T-helper 2 cell (primary cell): ENCODE results near the gene CXCL14.

Source experiments
- DNase-seq, 5 experiments: peaks; one replicate each; pipeline versions ENCODE4 v3.0.0 to v3.0.0-alpha.2; 2012 to 2022

The CXCL14 gene

GRCh38 chr5:135596157-135596763, 17.5 kb upstream of the CXCL14 start:
- no peak for DNase-seq

DNA sequence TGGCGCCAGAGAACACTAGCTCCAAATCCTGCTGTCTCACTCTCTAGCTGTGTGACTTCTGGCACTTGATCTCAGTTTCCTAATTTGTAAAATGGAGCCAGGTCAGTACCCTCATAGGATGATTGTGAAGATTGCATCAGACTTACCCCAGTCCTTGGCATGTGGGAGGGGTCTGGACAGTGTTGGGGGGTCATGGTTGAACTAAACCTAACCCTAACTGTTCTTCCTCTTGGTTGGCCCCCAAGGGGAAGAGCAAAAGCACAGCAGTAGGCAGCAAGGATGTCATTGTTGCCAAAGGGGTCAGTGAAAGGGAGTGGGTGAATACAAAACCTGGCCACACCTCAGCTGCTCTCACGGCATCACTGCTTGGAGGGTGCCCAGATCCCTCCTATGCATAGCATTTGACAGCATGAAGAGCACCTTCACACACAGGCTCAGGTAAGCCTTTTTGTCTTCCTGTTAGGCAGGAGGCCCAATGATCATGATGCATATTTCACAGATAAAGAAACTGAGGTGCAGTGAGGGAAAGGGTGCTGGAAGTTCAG, 15.7 kb upstream of the CXCL14 start:
- DNase-seq = no peak

DNA sequence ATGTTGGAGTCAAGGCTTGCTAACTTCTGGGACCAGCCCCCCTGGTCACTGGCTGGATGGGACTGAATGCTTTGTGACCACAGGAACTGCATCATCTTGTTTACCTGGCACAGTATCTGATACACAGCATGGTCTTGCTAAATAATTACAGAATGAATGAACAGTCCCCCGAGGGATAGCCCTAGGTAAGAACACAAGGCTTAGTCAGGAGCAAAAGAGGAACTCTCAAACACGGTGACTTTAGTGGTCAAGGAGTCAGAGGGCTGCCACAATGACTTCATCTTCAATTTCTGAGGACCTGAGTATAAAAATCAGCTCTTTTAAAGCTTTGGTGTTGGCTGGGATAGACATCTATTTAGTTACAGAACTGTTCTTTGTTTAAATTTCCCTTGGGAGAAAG, 15.1 kb upstream of the CXCL14 start:
- no peak for DNase-seq

DNA sequence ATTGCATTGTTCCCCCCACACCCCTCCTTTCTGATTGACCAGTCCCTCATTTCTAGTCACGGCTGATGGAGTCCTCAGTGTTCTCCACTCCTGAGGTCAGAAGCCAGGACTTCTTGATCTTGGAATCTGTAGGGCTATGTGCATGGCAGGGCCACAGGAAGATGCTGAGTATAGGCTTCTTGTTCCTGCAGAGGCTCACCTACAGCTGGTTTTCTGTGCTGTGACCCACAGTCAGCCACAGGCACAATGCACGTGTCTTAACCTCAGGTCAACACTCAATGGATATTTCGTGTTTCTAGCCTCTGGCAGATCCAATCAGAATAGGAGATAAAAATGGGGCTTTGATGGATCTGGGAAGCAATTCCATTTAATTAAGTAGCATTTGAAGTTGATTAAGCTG, 14.3 kb upstream of the CXCL14 start:
- no peak for DNase-seq

- no peak for DNase-seq
These were observed 13.7 kb upstream of the CXCL14 start for GRCh38 chr5:135592312-135593045.

- DNase-seq = no peak
These were observed 12.5 kb upstream of the CXCL14 start for GRCh38 chr5:135591277-135591676.

DNA sequence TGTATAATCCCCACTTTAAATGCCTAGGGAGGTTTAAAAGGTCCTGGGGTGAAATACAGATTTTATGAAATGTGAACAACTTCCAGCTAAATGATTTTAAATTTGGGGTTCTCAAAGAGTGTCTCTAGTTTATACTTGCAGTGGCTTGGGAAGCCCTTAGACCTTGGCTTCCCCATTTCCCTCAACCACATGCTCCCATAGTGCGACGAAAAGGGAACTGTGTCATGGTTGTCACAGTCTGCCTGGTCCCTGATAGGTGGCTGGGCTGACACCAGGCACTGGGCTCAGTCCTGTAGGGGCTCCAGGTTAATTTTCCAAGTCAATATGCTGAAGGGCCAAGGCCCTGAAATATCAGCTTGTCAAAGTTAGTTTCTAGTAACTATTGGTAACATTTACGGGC, 10.4 kb upstream of the CXCL14 start:
- no peak for DNase-seq

- no peak for DNase-seq
These were observed 9.2 kb upstream of the CXCL14 start for GRCh38 chr5:135587721-135588663.

DNA sequence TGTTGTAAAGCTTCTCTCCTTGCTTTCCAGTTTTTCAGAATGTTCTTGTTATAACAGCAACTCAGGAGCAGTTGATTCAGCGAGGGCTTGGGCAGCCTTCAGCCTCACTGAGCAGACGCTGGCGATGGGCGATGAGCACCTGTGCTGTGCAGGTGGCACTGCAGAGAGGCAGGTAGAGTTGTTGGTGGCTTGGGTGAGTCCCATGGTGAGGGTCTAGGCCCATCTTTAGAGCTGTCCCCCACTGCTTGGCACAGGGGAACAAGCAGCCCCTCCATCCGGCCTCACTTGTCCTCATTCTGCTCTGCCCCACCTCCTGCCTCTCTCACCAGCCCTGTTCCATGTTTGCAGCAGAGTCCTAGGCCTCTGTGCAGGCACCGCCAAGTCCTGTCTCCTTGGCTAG, 6.1 kb upstream of the CXCL14 start:
- no peak for DNase-seq

- no peak for DNase-seq
These were observed 5.5 kb upstream of the CXCL14 start for GRCh38 chr5:135584276-135584675.

DNA sequence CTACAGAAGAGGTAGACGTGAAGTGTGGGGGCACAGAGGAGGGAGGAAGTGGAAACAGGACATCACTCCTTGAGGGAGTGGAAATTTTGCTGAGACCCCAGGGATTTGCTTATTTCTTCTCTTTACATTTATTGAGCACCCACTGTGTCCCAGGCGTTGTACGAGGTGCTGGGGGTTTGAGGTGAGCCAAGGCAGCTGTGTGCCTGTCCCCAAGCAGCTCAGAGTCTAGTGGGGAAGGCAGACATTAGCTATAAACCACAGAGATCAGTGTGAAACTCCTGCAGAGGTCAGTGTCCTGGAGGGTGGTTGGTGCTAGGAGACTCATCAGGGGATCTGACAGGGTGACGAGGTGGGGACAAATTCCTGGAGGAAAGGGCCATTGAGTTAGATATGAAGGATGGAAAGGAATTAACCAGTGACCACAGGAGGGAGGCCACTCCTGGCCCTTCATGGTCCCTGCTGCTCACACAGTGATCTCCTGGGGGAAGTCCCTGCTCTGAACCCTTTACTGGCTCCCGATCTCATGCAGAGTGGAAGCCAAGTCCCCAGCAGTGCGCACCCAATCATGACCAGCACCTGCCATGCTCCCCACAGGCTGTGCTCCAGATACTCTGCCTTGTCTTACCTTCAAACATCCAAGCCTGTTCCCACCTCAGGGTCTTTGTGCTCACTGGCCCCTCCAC, 3.4 kb upstream of the CXCL14 start:
- DNase-seq = no peak

DNA sequence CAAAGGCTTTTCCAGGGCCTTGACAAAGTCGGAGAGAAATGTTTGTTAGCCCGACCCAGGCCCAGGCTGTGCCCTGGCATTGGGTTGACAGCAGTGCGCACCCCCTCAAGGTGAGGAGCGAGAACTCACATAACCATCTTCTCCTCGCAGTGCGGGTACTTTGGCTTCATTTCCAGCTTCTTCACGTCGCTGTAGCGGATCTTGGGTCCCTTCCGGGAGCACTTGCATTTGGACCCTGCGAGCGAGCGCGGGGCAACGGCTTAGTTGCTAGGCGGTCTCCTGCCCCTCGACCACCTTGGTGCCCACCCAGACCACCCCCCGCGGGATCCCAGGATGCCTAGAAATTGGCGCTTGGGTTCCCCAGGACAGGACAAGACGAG, 496 bp downstream of the CXCL14 start:
- no peak for DNase-seq

DNA sequence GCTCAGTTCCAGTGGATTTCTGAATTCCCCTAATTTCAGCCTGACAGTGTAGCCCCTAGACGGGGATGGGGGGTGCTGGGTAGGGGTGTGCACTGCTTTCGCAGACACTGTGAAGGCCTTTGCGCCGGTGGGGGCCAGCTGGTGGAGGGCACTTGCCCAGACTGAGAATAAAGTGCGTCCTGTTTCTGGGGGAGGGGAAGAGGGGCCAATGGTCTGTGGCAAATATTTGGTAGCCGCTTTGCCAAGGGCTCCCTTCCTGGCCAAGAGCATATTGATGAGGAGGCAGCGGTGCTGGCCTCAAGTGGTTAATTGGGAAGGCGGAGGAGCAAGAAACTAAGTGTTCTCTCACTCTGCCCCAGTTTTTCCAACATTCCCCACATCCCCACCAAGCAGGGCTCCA, 1.4 kb downstream of the CXCL14 start:
- no peak for DNase-seq

GRCh38 chr5:135576075-135576599, 2.7 kb downstream of the CXCL14 start:
- no peak for DNase-seq

DNA sequence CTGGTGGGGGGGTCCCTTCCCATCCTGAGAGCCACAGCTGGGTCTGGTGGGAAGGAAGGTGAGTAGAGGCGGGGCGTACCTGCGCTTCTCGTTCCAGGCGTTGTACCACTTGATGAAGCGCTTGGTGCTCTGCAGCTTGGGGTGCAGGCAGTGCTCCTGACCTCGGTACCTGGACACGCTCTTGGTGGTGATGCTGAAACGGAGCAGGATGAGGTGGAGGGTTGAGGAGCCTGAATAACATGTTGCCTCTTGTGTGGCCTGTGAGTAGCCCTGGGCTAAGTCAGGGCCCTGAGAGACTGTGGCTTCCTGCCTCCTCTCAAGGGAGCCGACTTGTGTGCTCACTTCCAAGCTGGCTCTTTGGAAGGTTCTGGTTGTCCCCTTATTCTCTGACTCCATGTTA, 4.3 kb downstream of the CXCL14 start:
- no peak for DNase-seq

DNA sequence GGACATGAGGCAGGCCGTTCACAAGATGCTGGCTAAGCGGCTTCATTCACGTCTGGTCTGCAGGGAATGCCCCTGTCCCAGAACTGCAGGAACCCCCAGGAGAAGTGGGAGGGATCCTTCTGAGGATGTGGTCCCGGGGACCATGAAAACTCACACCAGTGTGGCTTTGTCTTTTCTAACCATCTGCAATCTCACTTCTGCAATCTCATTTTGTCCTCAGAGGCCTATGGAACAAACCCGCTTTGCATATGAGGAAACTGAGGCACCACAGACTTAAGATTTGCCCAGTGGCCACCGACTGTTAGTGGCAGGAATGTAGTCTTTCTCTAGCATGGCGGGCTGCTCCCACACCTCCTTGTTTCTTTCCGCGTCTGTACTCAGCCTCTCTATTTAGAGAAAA, 6.9 kb downstream of the CXCL14 start:
- no peak for DNase-seq

GRCh38 chr5:135571066-135571609, 7.7 kb downstream of the CXCL14 start:
- no peak for DNase-seq

- no peak for DNase-seq
These were observed 8.4 kb downstream of the CXCL14 start for GRCh38 chr5:135570453-135570764.

DNA sequence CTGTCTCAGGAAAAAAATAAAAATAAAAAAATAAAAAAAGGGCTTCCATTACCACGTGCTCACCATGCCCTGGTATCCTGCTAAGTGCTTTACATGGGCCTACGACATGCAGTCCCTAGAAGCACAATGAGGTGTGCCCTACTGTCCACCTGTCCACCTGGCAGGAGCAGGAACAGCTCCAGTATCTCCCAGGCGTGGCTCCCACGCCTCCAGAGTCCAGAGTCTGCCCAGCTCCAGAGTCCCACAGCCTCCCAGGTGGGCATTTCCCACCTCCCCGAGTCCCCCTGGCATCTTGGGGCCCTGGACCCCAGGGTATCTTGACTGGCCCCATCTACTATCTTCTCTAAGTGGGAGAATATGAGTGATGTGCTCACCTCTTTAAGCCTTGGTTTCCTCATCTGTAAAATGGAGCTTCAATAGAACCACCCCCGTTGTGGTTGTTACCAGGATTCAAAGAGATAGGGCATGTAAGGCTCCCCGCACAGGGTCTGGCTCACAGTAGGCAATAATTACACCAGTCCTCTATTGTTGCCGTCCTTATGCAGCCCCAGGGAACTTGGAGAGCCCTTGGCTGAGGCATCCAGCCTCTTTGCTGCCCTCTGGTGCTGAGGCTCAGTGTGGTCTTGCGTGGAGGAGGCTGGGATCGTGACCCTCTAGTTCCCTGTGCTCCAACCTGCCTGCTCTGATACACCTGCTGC, 8.9 kb downstream of the CXCL14 start:
- DNase-seq = peak in 1 of 5 experiments; percentile 12

GRCh38 chr5:135568923-135569360, 9.8 kb downstream of the CXCL14 start:
- DNase-seq = peak in 1 of 5 experiments; percentile 49

DNA sequence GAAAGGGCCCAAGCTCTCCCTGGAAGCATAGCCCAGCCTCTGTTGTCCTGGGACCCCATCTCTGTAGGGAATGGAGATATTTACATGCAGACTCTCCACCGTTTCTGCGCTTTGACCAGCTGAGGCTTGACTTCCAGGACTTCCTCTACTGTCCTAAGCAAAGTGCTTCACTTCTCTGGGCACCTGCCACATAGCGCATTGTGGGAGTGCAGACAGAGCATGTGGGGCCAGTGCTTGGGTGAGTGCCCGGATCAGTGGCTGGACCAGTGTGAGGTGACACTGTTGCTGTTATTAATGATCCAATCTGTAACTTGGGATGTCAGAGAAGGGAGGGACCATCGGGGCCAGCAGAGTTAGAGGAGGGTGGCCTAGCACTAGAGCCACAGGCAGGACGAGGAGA, 10.5 kb downstream of the CXCL14 start:
- DNase-seq = no peak

- no peak for DNase-seq
These were observed 11.1 kb downstream of the CXCL14 start for GRCh38 chr5:135567661-135568060.
